Progenitor cell of endocrine pancreas (in vitro differentiated cells): ENCODE measurements around the gene ADK. TPM values are rescaled to one million over a fixed set of nuclear protein-coding genes. Genes with fewer than 3 reads are reported as not detected.
A peak's percentile ranks its signal among the peaks of the same experiment; 100 is the strongest.

Experiments
- DNase-seq: peaks from one replicate; pipeline ENCODE4 v3.0.0; 2021; ENCODE audit warnings: low spot score; ENCODE audit not compliant: unreplicated experiment
- H3K27ac Mint-ChIP-seq: 2 replicates; pipeline ENCODE4 v1.8.0; 2021; ENCODE audit warnings: mild to moderate bottlenecking, moderate library complexity, mixed read lengths
- H3K27me3 Mint-ChIP-seq: 2 replicates; pipeline ENCODE4 v1.8.0; 2021; ENCODE audit warnings: mixed read lengths
- H3K36me3 Mint-ChIP-seq: 2 replicates; pipeline ENCODE4 v1.8.0; 2022; ENCODE audit warnings: mixed read lengths; ENCODE audit not compliant: insufficient read depth
- H3K4me1 Mint-ChIP-seq: 2 replicates; pipeline ENCODE4 v1.8.0; 2021; ENCODE audit warnings: low read depth, mixed read lengths
- H3K4me3 Mint-ChIP-seq: 2 replicates; pipeline ENCODE4 v1.8.0; 2021; ENCODE audit warnings: low read depth, mild to moderate bottlenecking, moderate library complexity, mixed read lengths
- H3K9me3 Mint-ChIP-seq: 2 replicates; pipeline ENCODE4 v1.8.0; 2021; ENCODE audit warnings: low read depth, mixed read lengths
- total RNA-seq: library from RNA; stranded (reverse); gene quantifications from 2 replicates; pipeline ENCODE4 v1.2.1, GENCODE V29; 2021
- TF ChIP-seq, protein P1 (sequence below): fragments of 200-600 bp; sonication (generic); IDR thresholded peaks from one replicate; pipeline ENCODE4 v1.5.0; 2021; ENCODE audit warnings: antibody characterized with exemption, mild to moderate bottlenecking; ENCODE audit not compliant: unreplicated experiment

The ADK gene
- total RNA-seq, 1 donor from 2014 or later, result 20.7 TPM

DNA sequence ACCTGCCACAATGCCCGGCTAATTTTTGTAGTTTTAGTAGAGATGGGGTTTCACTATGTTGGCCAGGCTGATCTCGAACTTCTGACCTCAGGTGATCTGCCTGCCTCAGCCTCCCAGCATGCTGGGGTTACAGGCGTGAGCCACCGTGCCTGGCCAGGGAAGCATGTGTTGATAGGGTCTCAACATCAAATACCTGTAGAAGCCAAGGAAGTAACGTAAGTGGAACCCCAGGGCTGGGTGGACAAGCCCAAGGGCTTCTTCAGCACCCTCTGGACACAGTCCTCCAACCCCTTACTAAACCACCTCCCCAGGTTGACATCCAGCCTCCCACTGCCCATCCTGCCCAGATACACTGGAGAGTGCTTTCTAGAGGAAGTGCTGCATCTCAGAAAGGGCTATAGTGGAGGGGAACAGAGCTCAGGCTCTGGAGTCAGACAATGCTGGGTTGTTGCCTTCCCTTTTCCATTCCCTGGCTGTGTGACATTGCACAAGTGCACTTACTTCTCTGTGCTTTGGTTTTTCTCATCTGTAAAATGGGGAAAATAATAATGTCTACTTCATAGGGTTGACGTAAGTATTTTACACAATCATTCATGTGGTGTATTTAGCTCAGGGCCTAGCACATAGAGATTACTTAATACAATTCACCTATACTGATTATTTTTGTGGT is 601.5 kb downstream of the ADK start:
- Mint-ChIP-seq H3K4me3 (no peak overlapping the region), H3K9me3 (no peaks in the 10 kb centered on the region), H3K27ac (no peak overlapping the region), H3K36me3 (no peaks in the 10 kb centered on the region), H3K4me1 (peaks cover 22% of the 10 kb centered on the region), H3K27me3 (no peaks in the 10 kb centered on the region)
- TF ChIP-seq, protein P1, sequence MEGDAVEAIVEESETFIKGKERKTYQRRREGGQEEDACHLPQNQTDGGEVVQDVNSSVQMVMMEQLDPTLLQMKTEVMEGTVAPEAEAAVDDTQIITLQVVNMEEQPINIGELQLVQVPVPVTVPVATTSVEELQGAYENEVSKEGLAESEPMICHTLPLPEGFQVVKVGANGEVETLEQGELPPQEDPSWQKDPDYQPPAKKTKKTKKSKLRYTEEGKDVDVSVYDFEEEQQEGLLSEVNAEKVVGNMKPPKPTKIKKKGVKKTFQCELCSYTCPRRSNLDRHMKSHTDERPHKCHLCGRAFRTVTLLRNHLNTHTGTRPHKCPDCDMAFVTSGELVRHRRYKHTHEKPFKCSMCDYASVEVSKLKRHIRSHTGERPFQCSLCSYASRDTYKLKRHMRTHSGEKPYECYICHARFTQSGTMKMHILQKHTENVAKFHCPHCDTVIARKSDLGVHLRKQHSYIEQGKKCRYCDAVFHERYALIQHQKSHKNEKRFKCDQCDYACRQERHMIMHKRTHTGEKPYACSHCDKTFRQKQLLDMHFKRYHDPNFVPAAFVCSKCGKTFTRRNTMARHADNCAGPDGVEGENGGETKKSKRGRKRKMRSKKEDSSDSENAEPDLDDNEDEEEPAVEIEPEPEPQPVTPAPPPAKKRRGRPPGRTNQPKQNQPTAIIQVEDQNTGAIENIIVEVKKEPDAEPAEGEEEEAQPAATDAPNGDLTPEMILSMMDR, result no peak
- DNase-seq, result no peak

DNA sequence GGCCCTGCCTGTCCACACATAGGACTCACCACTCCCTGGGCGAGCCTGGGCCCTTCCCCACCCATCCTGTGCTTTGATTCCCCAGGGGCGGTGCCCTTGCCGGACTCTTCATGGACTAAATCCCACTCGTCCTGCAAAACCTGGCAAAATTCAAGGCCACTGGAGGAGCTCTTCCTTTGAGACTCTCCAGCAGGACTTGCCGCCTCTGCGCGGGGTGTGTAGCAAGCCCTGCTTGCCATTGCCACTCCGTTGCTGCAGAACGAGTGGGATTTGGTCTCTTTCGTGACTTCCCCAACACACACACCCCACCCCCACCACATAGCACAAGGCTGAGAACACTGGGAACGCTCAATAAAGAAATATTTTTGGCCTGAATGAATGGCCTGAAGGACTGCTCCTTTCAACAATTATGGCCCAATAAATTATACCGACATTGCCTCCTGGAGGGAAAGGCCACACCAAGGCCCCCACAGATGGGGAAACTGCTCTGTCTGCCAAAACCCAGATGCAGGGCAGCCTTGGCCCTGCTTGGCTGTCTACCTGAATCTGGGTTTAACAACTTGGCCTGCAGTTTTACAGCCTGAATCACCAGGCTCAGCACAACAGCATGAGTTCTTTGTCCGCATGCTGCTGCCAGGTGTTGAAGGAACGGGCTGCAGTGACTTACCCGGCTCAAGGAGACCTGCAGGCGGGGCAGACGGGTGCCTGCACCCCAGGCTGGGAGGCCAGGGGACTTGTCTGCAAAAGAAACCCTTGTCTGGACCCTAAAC is 602.6 kb downstream of the ADK start:
- Mint-ChIP-seq H3K27me3 (no peaks in the 10 kb centered on the region), H3K36me3 (no peaks in the 10 kb centered on the region), H3K27ac (peak overlapping the region; percentile 67), H3K4me1 (peaks cover 15% of the 10 kb centered on the region), H3K4me3 (no peak overlapping the region), H3K9me3 (no peaks in the 10 kb centered on the region)
- no peak for DNase-seq
- TF ChIP-seq, protein P1, result no peak

DNA sequence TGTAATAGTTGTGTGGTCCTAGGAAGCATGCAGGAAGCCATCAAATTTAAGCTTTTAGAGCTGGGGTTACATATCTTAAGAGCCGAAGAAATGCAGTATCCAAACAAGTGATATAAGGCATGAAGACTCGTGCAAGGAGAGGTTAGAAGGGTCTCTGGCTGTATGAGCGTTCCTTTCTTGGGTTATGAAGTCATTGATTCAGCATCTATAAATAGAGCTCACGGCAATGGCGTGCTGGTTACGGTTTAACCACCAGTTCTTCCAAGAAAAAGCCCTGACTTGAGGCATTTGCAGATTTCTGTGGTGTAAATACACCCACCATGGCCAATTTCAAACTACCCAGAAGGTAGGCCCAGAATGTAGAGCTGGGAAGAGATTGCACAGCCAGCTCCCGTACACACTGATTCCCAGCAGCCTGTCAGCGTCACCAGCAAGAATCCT is 603.4 kb downstream of the ADK start:
- no peak overlapping the region for H3K27ac Mint-ChIP-seq
- H3K4me1 Mint-ChIP-seq, result peaks cover 10% of the 10 kb centered on the region
- no peaks in the 10 kb centered on the region for H3K27me3 Mint-ChIP-seq
- TF ChIP-seq, protein P1, result no peak
- DNase-seq, result no peak
- H3K9me3 Mint-ChIP-seq, result no peaks in the 10 kb centered on the region
- H3K4me3 Mint-ChIP-seq, result no peak overlapping the region
- H3K36me3 Mint-ChIP-seq, result no peaks in the 10 kb centered on the region

DNA sequence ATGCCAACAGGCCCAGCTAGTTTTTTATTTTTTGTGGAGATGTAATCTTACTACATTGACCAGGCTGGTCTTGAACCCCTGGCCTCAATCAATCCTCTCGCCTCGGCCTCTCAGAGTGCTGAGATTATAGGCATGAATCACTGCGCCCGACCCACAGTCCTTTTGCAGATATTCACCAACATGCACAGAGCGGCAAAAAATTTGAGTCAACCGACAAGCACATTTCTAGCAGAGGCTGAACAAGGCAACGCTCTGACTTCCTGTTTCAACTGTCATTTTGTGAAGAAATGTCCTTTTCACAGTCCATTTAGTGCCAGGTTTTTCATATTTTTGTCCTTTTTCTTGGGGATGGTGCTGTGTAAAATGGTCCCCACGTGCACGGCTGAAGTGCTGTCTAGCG is 604.3 kb downstream of the ADK start:
- H3K27ac Mint-ChIP-seq, result no peak overlapping the region
- no peak overlapping the region for H3K4me3 Mint-ChIP-seq
- peaks cover 10% of the 10 kb centered on the region for H3K4me1 Mint-ChIP-seq
- DNase-seq, result no peak
- no peaks in the 10 kb centered on the region for H3K27me3 Mint-ChIP-seq
- H3K36me3 Mint-ChIP-seq, result no peaks in the 10 kb centered on the region
- H3K9me3 Mint-ChIP-seq, result no peaks in the 10 kb centered on the region
- TF ChIP-seq, protein P1, result no peak

Other genes with a start within 250 kb of the ADK start
- 0.38 and 0.93 TPM in 2 replicates for gene PLAU, start 240.1 kb upstream of the ADK start, total RNA-seq
- gene VCL, start 153.1 kb upstream of the ADK start, total RNA-seq, result 107 and 116 TPM in 2 replicates
- 49.7 and 51.7 TPM in 2 replicates for gene AP3M1, start 393 bp upstream of the ADK start, total RNA-seq